HG03565 (cell line): Measurements from ENCODE around the gene MAP7.
A peak's percentile ranks its signal among the peaks of the same experiment; 100 is the strongest.

Experiments
- ATAC-seq: cut with Tn5 transposase; IDR thresholded peaks from one replicate; pipeline ENCODE4 v1.9.1; 2021; ENCODE audit warnings: mild to moderate bottlenecking, moderate library complexity; ENCODE audit not compliant: unreplicated experiment

MAP7 gene

DNA sequence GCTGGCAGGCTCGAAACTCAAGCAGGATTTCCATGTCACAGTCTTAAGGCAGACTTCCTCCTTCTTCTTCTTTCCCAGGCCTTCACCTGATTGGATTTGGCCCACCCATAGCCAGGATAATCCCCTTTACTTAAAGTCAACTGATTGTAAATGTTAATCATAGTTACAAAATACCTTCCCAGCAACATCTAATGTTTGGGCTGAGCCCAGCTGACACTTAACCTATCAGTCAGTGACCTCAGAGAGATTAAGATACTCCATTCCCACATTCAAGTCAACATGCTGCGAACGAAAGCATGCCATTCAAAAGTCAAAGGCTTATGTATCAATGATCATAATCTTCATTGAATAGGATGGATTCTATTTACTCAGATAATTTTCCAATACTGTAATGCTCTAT lies 16.0 kb downstream of the MAP7 start:
- ATAC-seq, result no peak

DNA sequence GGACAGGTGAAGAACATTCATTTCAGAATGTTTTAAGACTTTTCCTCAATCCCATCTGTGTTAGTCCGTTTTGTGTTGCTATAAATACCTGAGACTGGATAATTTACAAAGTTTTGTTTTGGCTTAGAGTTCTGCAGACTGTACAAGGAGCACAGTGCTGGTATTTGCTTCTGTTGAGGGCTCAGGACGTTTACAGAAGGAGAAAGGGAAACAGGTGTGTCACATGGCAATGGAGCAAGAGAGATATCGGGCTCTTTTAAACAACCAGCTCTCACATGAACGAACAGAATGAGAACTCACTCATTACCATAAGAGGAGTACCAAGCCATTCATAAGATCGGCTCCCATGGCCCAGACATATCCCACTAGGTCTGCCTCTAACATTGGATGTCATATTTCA lies 16.7 kb downstream of the MAP7 start:
- ATAC-seq, result no peak

DNA sequence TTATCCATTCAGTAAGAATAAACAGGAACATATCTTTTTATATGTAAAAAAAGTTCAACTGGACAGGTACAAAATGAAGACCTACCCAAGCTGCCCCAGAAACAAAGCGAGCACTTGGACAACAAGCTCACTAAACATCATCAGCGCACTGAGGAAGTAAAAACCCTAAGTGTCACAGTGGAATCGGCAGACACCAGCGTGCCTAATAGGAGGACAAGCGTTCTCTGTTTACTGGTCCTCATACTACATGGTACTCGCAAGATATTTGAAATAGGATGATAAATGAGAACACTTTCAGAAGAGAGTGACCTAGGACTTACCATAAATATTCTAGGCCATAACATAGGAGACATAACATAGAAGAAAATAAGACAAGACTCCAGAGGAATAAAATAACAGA lies 18.2 kb downstream of the MAP7 start:
- ATAC-seq, result no peak

DNA sequence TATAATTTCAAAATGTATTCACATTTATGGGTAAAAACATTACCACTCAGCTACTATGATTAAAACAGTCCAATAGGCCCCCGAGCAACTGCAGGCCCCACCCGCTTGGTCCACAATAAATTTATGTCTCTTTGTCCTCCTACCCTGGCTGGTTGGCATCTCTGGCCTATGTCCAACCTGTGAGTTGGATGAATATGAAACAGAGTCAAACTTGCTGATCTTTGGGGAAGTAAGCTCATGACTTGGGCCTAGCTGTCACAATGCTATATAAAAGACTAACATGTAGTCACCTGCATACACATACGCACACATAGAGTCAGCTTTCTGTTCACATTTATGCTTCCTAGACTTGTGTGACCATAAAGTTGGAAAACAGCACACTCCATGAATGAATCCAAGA lies 20.5 kb downstream of the MAP7 start:
- ATAC-seq, result no peak

DNA sequence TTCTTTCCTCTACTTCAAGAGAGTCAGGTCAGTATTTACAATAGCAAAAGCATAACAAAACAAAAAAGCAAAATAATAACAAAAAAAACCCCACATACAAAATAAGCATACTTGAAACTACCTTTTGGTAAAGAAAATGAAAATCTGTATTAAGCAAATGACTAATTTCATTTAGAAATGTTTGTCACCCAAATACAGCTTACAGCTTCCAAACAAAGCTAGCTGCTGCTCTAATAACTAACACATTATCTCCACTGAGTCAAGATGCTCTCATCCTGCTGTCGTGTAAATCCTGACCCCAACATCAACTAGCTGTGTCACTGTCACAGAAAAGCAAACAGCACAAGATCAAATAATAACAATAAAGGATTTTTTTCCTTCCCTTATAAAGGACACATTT lies 21.7 kb downstream of the MAP7 start:
- no peak for ATAC-seq

DNA sequence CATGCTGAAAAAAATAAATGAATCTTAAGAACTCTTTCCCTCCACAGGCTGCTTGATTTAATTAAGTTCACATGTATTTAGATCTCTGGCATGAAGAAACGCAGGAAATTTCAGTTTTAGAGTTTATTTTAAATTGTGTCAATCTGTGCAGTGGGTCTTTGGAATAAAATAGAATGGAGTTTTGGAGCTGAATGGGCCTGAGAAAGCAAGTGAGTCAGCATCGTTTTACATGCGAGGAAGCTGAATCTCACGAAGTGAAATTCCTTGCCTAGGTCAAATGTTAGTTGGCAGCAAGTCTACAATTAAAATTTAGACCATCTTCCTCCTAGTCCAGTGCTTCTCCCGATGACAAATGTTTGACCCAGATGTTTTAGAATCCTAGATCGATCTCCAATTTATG lies 22.4 kb downstream of the MAP7 start:
- ATAC-seq, result no peak

DNA sequence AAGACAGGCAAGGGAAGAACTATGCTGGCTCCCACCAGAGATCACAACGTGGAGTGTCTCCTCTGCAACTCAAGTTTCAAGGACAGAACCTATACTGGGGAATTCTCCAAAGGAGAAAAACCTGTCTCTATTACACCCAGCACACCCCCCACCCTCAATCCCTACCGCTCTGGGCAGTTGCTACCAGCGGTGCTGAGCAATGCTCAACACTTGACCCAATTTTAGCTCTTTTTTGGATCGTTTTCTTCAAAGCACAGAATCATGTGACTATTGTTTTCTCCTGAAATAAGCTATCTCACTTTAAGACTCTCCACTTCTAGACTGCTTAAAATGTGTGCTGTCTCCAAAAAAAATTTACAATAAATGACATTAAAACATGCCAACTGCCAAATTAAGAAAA lies 23.3 kb downstream of the MAP7 start:
- ATAC-seq, result no peak

DNA sequence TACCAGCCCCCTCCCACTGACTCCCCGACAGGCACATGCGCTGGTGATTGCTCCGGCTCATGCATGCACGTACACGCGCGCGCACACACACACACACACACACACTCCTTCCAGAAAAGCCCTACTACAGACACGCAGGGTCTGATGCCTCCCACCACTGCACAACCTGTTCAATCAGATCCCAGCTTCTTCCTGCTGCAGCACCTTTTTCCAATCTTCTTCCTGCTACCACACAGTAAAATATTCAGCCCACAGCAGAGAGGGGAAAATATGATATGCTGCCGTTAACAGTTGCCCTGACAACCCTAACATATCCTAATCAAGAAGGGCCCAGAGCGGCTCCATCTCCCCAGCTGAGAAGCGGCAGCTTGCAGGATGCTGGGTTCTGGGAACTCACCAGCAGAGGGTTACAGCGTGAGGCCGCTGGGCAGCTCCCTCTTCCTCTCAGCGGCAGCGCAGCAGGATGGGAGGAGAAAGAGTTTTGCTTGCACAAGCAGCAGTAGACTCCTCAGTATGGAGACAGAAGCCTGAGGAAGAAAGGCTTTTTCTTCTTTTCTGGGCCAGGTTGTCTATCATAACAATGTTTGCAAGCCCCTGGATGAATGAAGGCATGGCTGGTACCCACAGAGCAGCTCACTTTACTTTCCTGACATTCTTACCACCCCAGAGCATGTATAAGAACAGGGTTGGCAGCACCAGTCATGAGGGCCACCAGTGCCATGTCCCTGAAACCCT lies 23.9 kb downstream of the MAP7 start:
- ATAC-seq, result peak; percentile 41

DNA sequence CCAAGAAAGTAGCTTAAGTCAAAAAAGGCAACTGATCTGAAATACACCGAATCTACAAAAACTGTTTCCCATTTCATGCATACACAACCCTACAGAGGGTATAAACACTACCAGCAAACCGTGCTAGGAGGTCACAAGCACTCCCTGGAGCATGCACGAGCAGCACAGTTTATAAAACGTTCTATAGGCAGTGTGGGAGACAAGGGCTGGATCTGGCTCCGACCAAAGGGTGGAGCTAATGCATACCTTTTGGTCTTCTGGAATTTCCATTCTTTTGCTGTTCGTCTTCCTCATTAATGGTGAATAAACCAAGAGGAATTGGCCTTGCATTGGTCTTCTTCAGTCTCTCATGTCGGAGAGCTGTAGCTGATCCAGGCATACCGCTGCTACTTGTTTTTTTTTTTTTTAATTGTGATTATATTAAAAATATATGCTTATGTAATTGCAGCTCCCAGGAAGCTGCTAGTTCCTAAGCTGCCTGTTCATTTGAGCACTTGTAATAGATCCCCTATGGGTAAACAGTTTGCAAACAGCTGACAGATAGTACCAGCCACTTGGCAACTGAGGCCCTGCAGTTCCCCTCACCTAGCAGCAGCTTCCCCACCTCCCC lies 24.5 kb downstream of the MAP7 start:
- no peak for ATAC-seq

DNA sequence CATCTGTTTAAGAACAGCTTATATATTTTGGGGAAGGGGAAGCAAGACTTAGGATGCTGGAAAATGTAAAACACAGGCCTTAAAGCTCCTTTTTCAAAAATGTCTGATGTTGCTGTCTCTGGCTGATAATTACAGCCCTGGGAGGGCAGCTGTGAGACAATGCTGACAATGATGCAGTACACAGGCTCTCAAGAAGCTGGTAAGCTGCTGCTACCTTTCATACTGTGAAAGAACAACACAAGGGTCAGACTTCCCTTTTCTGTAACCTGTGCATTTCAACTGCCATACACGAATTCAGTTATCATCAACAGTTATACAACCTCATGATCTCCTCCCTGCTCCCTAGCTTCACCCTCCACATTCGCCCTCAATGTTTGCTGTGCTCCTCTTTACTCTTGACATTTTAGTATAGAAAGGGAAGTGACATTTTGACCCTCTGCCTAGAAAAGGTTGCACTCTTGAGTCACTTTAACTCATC lies 25.2 kb downstream of the MAP7 start:
- no peak for ATAC-seq

DNA sequence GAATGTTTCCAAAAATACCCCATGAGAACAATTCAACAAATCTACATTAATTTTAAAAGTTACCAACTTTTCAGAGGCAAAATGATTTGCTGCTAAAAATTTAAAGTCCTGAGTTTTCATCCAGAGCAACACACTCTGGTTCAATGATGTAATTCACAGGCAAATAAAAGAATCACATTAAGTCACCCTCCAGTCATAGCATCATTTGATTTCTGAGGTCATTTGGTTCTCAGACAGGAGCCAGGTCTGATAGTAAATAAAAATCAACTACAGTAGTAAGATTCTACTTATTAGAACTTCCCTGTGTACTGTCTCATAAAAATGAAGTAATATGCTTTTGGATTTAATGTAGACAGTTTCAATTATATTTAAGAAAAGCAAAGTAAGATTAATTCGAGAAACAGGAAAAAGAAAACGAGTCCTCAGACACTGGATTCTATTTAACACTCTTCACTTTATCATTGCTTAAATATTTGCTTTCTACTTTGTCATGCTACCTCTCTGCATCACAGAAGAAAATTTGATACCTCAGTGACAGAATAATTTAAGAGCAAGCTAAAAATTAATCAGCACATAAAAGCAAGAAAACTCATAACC lies 25.8 kb downstream of the MAP7 start:
- ATAC-seq, result no peak

DNA sequence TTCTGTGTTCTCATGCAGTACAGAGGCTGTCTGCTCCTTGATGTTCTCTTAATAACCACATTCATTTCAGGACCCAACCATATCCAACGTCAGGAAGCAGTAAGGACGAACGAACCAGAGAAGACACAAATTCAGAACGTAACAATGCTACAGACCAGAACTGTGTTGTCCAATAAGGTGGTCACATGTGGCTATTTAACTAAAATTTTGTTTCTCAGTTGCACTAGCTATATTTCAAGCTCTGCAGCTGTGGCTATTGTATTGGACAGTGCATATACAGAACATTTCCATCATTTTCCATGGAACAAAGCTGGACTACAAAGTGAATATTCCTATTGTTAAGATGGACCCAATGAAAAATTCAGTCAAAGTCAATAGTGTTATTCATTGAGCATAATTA lies 27.0 kb downstream of the MAP7 start:
- ATAC-seq, result no peak

DNA sequence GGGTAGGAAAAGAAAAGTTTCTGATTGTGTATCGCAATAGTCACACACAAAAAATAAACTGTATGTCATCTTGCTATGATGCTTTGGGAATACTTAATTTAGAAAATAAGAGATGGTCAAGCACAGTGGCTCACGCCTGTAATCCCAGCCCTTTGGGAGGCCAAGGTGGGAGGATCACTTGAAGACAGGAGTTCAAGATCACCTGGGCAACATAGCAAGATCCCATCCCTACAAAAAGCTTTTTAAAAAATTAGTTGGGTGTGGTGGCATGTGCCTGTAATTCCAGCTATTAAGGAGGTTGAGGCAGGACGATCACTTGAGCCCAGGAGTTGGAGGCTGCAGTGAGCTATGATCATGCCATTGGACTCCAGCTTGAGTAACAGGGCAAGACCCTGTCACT lies 27.6 kb downstream of the MAP7 start:
- no peak for ATAC-seq

DNA sequence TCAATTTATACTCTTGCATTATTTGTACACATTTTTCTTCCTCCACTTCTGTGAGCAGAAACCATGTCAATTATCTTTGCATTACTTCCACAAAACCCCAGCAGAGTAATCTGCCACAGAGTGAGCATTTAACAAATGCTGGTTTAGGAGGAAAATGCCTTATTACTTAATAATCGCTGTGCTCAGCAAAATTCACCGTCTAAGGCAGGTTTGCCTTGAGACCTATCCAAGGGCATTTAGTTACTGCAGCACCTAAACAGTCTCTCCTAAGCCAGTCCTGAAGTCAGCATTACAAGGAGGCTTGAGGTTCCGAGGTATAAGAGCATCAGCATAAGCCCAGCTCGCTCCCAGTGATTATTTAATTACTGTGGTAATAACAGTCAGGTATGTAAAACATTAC lies 28.3 kb downstream of the MAP7 start:
- ATAC-seq, result no peak

DNA sequence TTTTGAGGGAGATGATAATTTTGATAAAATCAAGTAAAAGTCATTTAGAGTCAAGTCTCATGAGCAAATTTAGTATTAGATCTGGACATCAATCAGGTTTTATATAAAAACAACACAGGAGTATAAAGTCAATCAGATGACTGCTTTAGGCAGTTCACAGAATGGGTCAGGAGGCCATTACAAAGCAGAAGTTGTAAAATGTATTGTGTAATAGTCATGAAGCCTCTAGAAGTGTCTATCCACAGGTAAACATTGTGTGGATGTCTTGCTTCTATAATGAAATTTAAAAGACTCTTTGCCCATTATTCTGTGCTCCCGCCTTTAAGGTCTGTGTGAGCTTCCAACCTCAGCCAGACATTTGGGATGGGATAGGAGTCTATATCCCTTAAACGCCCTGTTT lies 28.8 kb downstream of the MAP7 start:
- no peak for ATAC-seq

DNA sequence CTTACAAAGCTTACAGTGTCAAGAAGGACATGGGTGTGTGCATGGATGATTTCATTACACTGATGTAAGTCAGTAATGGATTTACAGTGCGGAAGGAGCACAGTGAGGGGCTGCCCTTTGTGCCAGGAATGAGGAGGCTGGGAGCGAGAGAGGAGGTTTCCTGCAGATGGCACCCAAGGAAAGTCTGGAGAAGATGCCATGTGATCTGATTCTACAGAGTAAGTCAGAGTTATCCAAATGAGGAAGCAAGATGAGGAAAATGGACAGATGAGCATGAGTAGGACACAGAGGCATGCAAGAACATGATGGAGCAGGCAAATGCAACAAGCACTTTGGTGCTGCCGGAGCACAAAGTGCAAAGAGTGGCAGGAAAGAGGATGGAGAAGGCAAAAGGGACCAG lies 29.7 kb downstream of the MAP7 start:
- ATAC-seq, result no peak

DNA sequence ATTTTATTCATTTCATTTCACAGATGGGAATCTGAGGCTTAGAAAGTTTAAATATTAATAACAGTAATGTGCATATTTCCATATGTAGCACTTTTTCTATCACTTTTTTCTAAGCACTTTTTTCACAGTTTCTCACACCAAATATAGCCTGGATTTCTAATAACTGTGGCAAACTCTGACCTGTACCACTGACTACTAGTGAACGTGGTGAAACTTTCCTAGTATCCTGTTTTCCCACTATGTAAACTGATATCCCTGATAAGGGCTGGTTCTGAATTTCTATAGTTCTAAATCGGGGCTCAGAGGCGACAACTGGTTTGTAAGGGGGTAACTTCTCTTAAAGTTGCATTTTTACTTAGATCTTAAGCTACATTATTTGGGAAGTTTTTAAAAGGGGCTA lies 32.6 kb downstream of the MAP7 start:
- no peak for ATAC-seq

DNA sequence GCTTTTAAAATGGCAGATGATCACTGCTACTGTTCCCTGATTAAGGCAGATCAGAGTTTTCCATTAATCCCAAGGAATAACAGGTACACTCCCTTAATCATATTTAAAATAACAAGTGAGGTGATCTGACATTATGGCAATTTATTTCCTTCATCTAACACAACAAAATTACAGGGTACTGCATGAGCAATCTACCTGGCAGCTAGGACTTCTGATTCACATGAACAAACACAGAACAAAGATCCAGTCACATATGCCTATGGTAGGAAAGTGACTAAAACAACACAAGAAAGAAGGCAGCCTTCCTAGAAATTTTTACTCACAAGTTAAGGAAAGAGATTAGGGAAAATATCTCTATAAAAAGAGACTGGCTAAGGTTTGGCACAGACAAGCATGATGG lies 33.2 kb downstream of the MAP7 start:
- ATAC-seq, result no peak

DNA sequence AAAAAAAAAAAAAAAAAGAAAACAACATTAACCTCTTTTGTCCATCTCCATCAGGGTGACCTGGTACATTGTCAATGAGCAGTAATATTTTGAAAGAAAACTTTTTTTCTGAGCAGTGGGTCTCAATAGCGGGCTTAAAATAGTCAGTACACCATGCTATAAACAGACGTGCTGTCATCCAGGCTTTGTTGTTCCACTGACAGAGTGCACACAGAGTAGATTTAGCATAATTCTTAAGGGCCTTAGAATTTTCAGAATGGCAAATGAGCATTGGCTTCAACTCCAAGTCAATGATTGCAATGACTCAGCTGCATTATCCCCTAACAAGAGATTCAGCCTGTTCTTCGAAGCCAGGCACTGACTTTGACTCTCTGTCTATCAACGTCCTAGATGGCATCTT lies 35.6 kb downstream of the MAP7 start:
- no peak for ATAC-seq

DNA sequence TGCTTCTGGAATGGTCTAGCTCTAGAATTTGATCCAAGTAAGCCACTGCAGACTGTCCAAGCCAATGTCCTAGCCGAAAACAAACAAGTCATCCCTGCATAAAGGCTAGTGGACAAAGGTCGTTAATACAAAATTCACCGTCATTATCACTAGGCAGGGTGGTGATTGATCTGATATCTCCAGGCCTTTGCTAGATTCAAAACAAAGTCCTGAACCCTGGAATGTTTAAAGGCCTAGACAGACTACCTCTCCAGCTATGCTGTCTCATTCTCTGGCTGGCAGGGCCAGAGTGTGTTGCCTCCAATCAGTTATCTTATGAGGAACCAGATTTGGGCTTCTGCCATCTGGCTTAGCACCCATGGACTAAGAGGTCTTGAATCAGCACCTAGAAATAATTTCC lies 38.3 kb downstream of the MAP7 start:
- no peak for ATAC-seq

DNA sequence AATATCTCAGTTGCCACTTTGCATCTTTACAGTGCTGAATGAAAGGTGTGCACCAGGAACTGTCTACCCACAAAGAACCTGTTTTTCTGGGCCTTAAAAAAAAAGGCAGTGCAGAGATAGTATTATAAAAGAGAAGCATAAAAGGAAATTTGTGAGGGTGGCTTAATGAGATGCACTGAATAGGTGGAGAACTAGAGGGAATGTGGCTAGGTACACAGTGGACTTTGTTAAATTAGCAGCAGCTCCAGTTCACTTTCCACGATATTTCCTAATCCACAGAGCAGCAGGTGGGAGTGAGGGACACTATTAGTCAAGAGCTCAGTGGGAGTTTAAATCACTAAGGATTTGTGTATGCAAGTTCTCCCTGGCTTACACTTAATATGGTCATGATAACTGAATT lies 38.8 kb downstream of the MAP7 start:
- no peak for ATAC-seq

DNA sequence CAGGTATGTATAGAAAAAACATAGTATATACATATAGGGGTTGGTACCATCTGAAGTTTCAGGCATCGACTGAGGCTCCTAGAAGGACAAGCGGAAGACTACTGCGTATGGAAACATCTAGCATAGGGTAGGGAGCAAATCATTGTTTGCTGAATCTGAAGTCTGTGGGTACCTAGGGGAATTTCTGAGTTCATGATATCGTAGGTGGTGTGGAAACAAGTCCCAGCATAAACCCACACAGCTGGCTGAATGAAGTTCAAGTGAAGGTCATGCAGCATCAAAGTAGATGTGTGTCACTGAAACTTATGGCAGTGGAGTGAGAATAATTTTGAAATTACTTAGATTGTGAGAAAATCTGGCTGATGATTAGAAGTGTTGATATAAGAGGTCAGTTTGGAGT lies 39.4 kb downstream of the MAP7 start:
- no peak for ATAC-seq

DNA sequence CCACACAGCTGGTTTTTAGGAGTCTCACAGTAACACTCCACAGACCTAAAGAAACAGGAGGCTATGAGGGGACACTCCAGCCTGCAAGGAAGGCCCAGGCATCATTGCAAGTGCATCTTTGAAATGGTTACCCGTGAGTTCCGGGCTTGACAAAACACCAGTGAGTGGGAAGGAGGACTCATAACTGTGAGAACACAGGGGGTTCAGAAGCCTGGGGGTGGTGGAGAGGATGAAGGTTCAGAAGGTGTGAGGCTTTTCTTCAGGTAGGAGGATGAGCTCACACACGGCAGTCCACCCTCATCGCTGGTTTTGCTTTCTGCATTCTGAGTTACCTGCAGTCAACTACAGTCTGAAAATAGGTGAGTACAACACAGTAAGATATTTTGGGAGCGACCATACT lies 39.9 kb downstream of the MAP7 start:
- no peak for ATAC-seq
